DND-41 (cell line): ENCODE measurements around the gene RAD51B.

ENCODE experiments used
- CTCF ChIP-seq: IDR thresholded peaks from 2 replicates; pipeline ENCODE4 v1.5.1; 2012; ENCODE audit warnings: borderline replicate concordance, low read length, moderate library complexity, mild to moderate bottlenecking; ENCODE audit not compliant: poor library complexity, severe bottlenecking; ENCODE audit errors: extremely low read depth
- EZH2 ChIP-seq: IDR thresholded peaks from 3 replicates; pipeline ENCODE4 v1.6.1; 2012; ENCODE audit warnings: borderline replicate concordance, low read depth, mild to moderate bottlenecking, moderate library complexity, low read length, inconsistent platforms; ENCODE audit not compliant: severe bottlenecking

- no peak for TF ChIP-seq CTCF
- TF ChIP-seq EZH2 = no peak
Observed at GRCh38 chr14:68522510-68523325, 703.1 kb downstream of the RAD51B start.
